CD4-positive, alpha-beta T cell treated with Interferon alpha-2 for 1 hour (primary cell): ENCODE results near the gene THBS2.

Experiments
- DNase-seq, 2 donors: peaks; one replicate each; pipeline ENCODE4 v3.0.0-alpha.2; 2020 to 2022

Gene THBS2

GRCh38 chr6:169247991-169248390, 5.7 kb downstream of the THBS2 start:
- no peak for DNase-seq

DNA sequence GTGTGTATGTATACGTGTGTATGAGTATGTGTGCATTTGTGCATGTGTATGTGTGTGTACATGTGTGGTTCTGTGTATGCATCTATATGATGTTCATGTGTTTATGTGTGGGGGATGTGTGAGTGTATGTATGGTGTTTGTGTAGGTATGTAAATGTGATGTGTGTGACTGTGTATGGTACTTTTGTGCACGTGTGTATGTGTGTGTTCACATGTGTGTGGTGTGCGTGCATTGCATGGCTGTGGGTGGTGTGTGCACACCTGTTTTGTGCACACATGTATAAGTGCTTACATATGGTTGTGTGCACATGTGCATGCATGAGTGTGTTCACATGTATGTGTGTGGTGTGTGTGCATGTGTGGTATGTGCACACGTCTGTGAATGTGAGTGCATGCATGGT, 6.2 kb downstream of the THBS2 start:
- no peak for DNase-seq

- no peak for DNase-seq
Observed at GRCh38 chr6:169246445-169246844, 7.2 kb downstream of the THBS2 start.

- no peak for DNase-seq
Observed at GRCh38 chr6:169244684-169245383, 8.8 kb downstream of the THBS2 start.

DNA sequence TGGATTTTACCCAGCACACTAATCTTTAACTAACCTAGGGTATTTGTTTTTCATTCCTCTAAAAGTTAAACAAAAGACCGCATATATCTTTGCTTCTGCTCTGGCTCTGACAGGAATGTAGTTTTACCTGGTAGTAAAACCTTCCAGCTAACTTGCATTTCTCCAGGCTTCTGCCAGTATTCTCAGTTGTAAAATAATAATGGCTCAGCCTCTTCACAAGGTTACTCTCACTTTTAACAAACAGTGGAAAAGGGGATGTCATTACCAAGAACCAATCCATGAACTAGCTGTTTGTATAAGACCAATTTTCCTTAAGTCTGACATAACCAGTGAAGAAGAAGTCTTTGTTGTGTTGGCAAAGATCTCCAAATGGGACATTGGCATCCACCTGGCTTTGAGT, 10.0 kb downstream of the THBS2 start:
- DNase-seq: no peak

- no peak for DNase-seq
Observed at GRCh38 chr6:169243186-169243585, 10.5 kb downstream of the THBS2 start.

DNA sequence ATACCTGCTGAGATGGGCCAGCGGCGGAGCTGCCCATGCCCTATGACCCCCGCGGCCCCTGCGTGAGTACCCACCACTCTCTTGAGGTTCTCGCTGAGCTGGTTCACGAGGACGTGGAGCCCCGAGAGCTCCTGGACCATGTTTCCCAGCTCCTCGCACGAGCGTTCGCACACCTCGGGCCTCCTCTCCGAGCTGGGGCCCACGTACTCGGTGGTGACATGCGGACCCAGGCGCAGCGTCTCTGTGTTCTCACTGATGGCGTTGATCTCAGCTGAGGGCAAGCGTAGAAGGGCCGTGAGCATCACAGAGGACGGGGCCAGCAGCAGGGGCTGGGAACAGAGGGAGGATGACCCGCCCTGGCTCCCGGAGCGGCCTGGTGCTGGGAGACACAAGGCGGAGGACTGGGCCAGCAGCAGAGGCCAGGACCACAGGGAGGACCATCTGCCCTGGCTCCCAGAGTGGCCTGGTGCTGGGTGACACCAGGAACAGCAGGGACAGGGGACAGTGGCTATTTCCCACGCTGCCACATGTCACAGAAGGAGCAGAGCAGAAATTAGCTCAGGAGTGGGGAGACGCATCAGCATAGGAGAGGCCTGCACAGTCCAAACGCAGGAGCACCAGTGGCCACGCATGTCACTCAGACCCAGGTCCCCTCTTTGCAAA, 11.8 kb downstream of the THBS2 start:
- no peak for DNase-seq

DNA sequence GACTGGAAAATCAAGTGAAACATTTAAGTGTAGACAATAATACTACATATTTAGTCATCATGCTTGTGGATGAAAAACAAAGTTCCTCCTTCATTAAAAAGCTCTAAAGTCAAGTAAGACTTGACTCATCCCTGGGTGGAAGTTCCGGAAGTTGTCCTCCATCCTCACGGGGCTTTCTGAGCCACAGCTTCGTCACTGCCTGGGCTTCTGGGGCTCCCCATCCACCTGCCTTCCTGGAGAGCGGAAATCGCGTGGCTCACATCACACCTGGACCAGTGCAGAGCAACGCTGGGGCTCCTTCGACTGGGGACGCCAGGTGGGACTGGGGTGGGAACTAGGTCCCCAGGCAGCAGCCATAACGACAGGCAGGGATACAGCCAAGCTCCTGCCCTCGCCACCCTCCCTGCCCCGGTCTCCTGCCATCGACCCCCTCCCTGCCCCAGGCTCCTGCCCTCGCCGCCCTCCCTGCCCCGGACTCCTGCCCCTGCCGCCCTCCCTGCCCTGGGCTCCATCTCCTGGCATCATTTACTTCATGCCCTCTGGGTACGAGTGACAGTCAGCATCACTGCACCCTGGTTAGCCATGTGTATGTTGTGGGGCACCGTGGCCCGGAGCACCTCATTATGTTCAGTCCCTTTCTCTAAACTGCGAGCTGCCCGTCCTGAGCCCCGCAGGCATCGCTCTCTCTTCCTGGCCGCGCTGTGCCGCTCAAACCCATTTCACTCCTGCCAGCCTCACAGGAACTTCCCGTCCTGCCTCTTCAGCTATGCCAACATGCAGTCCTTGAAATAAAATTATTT, 12.9 kb downstream of the THBS2 start:
- DNase-seq: no peak

GRCh38 chr6:169240125-169240524, 13.5 kb downstream of the THBS2 start:
- no peak for DNase-seq

DNA sequence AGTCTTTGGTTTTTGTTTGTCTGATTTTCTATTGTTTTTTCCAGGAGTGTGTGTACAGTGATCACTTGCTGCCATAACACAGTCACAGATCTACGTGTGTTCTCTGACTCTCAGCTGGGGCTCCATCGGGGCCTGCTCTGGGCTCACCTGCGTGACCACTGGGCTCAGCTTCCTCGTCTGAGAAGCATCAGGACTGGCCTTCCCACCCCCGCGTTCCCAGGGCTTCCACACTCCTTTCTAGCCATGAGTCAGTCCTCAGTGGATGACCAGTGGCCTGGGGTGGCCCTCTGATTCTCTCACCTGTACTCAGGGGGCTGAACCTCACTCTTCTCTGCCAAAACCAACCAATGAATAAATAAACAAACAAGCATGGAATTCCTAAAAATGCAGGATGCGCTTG, 14.5 kb downstream of the THBS2 start:
- no peak for DNase-seq

- no peak for DNase-seq
Observed at GRCh38 chr6:169238766-169239165, 14.9 kb downstream of the THBS2 start.

DNA sequence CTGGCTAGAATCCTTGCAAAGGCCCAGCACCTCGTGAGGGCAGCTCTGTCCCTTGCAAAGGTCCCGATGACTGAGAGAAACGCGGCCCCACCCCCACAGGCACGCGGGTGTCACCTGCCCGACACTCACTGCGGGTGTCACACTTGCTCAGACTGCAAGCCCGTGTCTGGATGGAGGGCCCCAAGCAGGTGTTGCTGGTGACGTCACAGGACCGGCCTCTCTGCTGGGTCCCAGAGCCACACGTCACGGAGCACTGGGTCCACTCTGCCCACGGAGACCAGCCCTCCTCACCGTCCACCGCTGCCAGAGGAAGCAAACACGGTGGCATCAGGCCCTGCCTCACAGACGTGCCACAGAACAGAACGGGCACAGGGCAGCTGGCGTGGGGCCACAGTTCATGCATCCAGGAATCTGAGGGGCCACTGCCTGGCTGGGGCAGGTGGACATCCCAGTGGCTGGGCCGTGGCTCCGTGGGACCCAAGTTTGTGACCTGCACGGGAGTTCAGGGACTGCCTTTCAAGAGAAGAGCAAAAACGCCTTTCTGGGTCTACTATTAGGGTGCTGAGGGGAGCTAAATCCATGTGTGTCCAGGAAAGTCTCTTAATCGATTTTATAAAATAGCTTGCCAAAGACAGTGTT, 16.0 kb downstream of the THBS2 start:
- DNase-seq: no peak

DNA sequence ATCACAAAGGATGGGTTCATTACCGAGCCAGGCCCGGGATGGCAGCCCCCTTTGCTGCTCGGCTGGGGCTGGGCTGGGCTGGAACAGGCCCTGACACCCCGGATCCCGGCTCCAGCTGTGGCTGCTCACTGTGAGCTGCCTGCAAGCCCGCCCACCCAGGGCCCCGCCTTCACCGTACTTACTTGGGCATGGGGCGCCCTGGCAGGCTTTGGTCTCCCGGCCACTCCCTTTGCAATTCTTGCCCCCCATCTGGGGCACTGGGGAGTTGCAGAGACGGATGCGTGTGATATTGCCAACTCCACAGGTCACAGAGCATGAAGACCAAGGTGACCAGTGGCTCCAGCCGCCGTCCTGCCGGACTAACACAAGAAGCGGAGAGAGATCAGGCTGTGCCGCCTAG, 16.7 kb downstream of the THBS2 start:
- no peak for DNase-seq

GRCh38 chr6:169236545-169236944, 17.1 kb downstream of the THBS2 start:
- DNase-seq: no peak

DNA sequence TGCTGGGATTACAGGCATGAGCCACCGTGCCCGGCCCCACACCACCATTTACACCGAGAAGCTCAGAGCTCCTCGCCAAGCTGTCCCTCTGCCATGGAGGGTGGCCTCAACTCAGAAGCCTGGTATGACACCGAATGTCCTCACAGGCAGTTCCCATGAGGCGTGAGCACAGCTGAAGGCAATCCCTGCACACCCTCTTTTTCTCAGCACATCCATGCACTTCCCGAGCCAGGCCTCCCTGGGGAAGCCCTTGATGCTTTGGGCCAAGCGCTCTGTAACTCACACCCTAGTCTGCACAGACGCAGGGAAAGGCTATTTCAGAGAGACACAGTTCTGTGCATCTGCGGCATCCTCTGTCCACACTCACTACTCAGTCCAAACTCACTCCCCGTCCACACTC, 18.4 kb downstream of the THBS2 start:
- no peak for DNase-seq

DNA sequence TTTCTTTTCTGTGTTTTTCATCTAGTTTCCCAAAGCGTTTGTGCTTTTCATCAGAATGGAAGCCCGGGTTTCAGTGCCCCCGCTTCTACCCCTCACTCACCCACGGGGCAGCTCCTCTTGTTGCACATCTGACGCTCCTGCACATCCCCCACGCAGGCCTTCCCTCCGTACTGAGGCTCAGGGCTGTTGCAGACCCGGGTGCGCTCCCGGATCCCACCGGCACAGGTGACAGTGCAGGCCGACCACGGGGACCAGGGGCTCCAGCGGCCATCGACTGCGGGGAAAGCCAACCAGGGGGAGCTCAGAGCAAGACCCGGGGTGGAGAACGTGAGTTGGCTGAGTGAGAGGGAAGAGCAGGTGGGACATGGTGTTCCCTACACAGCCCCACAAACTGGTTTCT, 19.0 kb downstream of the THBS2 start:
- no peak for DNase-seq

- DNase-seq: no peak
Observed at GRCh38 chr6:169233832-169234231, 19.8 kb downstream of the THBS2 start.

GRCh38 chr6:169233181-169233580, 20.5 kb downstream of the THBS2 start:
- DNase-seq: no peak

DNA sequence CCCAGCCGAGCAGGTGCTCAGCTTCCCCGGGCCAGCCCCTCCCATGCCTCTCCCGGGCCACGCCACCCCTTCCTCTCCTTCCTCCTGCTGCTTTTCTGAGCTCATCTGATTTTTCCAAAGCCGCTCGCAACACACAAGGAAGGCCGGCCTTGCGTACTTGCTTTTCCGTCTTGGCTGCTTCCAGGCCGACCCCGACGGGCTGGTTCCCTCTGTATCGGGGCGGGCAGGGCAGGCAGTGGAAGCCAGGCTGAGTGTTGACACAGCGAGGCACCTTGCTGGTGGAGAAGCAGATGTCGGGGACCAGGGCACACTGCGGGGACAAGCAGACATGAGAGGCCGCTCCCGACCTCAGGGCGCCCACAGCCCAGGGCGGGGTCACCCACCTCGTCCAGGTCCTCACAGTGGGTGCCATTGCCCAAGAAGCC, 21.1 kb downstream of the THBS2 start:
- DNase-seq: no peak

DNA sequence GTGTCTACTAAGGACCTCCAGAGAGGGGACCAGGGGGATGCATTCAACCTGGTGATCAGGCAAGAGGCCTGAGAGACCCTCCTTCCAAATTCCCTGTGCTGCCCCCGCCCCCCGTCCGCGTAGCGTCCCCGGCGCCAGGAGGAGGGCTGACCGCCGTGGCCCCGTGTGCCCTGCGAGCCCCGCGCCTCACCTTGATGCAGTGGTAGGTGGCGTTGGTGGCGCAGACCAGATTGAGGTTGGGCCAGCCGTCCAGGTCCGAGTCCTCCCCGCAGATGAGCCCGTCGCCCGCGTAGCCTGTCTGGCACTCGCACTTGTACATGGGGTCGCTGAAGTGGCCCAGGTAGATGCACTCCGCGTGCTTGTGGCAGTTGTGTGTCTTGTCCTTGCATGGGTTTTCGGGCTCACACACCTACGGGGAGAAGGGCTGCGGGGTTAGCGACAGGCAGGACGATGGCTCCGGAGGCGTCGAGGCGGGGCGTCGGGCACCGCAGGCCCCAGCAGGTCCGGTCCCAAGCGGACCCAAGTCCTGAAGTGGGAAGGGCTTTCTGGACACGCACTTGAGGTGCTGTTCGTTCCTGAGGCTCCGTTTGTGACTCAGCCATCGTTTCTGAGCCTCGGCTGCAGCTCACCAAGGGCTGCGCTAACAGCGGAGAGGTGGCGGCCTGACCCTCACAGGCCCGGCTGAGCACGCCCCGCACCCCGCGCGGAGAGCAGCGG, 21.7 kb downstream of the THBS2 start:
- no peak for DNase-seq

DNA sequence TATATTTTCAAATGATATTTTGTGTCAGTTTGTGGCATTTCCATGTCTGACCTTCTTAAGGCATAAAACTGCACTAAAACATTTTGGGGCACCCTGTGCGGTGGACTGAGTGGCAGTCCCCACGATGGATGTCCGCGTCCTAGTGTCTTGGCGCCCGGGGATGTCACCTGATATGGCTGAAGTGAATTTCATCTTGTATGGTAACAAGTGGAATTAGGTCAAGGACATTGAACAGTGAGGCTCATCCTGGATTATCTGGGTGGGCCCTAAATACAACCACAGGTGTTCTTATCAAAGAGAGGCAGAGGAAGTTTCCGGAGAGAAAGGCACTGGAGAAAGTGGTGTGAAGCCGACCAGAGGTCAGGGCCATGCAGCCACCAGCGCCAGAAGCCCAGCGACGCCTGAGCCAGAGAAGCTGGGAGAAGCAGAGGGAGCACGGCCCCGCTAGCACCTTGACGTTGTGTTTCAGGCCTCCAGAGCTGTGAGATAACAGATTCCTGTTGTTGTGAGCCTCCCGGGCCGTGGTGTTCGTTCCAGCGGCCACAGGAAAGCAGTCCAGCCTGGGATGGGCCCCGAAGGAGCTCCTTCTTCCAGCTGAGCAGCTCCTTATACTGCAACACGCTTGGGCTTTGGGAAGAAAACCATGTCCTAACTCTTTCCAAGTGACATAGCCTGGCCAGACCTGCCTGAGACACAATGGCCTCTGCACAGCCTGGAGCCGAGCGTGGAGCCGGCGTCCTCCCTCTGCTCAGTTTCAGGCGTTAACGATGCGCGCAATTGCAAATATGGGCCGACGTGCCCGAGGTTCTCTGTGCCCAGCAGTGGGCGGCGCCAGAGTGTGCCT, 22.5 kb downstream of the THBS2 start:
- DNase-seq: no peak

DNA sequence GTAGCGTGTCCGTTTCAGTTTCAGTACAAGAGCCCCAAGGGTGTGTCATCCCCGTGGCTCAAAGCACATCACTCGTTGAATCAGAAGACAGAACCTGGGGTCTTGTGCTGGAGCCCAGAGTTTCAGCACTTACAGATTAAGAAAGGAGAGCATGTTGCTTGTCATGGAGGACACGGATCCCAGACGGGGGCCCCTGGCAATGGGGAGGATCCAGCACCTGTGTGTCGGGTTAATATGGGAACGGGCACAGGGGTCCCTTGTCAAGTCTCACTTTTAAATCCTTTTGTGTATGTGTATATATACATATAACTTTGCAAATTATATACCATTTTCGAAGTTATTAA, 23.4 kb downstream of the THBS2 start:
- no peak for DNase-seq
